Activated CD4-positive, alpha-beta T cell treated with anti-CD3 and anti-CD28 coated beads for 4 hours (primary cell): ENCODE data around the gene PIK3CB.
"Not testable (repeated sequence)": the region's sequence is repeated elsewhere in the genome, so short reads cannot be mapped to it uniquely, and the experiment has no call there.

Experiments
- DNase-seq, 2 donors: peaks; one replicate each; pipeline ENCODE4 v3.0.0-alpha.2; 2020

Gene PIK3CB

GRCh38 chr3:138834596-138835396 is at the start of gene PIK3CB:
Gene PIK3CB, minus strand, starts transcription at chr3:138834928. Its CDS starts 75,585 bp downstream, at chr3:138759343.
- peak; percentile 86 for DNase-seq

- DNase-seq: no peak
Measured at GRCh38 chr3:138881233-138881632, 46.5 kb upstream of the PIK3CB start.

DNA sequence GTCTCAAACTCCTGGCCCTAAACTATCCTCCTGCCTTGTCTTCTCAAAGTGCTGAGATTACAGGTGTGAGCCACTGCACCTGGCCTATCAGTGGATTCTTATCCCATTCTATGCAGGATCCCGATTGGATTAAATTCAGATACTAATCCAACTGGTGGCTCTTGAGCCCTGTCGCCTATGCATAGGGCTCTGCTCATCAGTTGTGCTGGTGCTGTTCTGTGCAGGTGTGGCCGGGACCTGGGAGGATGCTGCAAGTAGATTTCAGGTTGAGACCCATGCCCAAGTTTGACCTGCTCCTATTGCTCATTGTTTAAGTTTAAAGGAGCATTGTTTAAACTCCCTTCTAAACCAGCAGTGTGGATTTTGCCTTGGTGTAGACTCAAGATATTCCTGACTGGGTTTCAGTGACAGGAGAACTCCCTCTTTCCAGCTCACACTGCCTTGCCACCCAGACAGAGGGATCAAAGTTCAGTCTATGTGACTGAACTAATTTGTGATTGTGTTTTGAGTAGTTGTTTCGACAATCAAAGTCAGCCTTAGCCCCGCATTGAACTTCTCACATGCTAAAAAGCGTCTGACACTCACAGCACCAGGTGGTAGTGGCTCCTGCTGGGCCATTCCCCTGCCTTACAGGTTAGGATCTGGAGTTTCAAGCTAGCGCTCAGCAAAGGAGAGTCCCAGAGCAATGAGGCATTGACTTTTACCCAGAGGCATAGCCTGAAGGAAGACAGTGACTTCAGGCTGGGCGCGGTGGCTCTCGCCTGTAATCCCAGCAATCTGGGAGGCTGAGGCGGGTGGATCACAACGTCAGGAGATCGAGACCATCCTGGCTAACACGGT is 45.0 kb upstream of the PIK3CB start:
- no peak for DNase-seq

DNA sequence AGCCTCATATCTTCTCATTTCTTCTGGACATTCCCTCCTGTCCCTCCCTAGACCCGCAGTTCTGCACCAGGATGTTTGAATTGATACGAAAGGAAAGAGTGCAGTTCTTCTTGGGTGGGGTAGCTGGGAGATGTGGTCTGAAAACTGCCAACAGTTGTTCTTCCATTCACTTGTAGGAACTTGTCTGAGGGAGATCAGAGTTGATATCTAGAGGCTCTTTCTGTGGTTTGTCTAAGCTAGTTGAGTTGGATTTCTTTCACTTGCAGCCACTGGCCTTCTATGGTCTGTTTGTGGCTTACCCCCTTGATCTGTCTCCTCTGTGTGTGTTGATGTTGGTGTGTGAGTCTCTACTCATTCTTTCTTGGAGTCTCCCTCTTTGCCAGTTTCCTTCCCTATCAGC is 42.5 kb upstream of the PIK3CB start:
- DNase-seq: no peak

GRCh38 chr3:138875754-138876664 is 41.3 kb upstream of the PIK3CB start:
- DNase-seq: no peak

DNA sequence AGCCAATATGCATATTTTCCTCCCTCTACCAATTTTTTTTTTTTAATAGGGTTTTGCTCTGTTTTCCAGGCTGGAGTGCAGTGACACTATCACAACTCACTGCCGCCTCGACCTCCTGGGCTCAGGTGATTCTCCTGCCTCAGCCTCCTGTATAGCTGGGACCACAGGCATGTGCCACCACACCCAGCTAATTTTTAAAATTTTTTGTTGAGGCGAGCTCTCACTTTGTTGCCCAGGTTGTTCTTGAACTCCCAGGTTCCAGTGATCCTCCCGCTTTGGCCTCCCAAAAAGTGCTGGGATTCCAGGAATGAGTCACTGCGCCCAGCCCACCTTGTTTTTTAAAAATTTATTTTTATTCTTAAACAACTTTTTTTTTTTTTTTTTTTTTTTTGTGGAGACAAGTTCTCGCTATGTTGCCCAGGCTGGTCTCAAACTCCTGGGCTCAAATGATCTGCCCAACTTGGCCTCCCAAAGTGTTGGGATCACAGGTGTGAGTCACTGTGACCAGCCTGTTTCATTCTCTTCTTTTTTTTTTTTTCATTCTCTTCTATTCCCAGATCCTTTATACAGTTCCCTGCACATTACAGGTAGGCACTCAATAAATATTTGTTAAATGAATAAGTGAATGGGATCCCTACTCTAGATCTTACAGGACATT is 40.5 kb upstream of the PIK3CB start:
- DNase-seq: no peak

DNA sequence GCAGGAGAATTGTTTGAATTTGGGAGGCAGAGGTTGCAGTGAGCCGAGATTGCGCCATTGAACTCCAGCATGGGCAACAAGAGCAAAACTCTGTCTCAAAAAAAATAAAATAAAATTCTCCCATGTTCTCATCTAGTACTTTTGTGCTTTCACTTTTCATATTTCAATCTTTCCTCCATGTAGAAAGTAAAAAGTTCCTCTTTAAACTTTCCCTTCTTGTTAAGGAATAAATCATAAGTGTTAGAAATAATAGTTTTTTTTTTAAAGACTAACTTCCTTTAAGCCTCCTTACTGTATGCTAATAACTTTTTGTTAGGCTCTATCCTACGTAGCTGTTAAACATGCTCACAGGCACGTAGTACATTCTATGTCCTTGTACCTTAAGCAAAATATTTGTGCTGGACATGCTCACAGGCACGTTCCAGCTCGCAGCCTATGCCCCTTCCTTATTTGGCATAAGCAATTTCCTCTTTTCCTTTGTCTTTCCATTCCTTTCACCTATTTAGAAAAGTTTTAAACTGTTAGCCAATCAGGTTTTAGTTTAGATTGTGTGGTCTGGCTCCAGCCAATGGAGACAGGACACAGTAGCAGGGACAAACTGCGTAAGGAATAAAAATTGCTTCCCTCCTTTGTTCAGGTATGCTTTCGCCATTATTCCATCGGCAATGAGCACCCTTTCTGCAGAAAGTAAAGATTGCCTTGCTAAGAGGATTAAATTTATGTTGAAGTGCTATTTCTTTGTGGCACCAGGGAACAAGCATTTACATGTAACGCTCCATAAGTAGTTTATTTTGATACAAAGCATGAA is 38.9 kb upstream of the PIK3CB start:
- no peak for DNase-seq

GRCh38 chr3:138872632-138873031 is 37.9 kb upstream of the PIK3CB start:
- DNase-seq: no peak

GRCh38 chr3:138867996-138868395 is 33.3 kb upstream of the PIK3CB start:
- no peak for DNase-seq

DNA sequence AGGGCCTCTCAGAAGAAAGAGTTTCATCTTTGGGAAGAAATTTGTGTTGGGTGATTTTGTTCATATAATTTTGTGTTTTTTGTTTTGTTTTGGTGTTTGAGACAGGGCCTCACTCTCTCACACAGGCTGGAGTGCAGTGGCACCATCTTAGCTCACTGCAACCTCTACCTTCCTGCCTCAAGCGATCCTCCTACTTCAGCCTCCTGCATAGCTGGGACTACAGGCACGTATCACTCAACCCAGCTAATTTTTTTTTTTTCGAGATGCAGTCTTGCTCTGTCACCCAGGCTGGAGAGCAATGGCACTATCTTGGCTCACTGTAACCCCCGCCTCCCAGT is 29.0 kb upstream of the PIK3CB start:
- no peak for DNase-seq

GRCh38 chr3:138862924-138863775 is 28.4 kb upstream of the PIK3CB start:
- DNase-seq: no peak

DNA sequence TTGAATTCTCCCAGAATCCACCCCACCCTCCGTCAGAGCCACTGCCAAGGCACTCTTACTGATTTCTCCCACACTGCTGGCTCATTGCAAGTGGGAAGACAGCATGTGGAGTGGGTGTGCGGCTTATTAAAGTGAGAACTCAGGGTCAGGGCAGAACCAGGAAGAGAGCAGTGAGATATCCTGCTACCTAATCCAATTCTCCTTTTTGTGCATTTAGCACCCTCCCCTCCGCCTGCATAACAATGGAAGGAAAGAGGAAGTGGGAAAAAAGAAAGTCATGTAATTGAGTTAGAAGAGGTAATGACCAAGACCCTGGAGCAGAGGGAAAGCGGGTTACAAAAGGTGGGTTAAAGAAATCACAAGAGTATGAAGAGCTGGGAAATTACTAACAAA is 27.8 kb upstream of the PIK3CB start:
- DNase-seq: no peak

DNA sequence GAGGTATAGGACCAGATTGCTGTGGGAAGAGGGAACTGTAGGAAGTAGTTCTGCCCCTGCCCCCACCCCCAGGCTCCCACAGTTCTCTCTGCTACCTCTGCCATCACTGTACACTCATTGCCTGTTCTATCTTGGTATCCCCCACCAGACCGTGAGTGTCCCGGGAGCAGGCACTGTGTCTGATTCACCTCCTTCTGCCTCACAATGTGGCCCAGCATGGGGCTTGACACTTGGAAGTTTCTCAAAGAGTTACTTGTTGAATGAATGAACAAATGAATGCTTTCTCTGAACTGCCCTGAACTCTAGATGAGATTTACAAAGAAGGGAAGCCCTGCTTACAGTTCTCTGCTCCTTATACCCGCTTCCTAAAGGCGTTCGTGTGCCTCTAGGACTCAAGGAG is 27.1 kb upstream of the PIK3CB start:
- no peak for DNase-seq

- no peak for DNase-seq
Measured at GRCh38 chr3:138856799-138857198, 22.1 kb upstream of the PIK3CB start.

DNA sequence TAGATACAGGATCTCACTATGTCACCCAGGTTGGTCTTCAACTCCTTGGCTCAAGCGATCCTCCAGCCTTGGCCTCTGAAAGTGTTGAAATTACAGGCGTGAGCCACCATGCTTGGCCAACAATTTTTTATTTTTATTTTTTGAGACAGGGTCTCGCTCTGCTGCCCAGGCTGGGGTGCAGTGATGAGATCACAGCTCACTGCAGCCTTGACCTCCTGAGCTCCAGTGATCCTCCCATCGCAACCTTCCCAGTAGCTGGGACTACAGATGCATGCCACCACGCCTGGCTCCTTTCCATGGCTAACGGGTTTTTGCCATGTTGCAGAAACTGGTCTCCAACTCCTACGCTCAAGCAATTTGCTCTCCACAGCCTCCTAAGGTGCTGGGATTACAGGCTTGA is 20.2 kb upstream of the PIK3CB start:
- DNase-seq: no peak

DNA sequence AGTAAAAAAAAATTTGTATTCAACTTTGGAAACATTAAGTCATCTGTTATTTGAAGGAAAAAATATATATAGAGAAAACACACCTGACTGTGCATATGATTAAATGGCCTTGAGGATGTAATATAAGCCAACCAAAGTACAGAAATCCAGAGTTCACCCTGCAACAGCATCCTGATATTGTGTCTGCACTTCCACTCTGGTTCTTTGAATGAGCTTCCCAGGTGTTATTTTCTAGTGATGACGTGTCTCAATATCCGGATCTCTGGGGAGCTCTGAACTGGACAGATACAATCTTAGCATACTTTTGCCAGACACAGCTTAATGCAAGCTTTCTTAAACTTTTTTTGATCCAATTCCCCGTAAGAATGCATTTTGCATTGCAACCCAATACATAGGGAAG is 19.5 kb upstream of the PIK3CB start:
- DNase-seq: no peak

GRCh38 chr3:138850151-138850550 is 15.4 kb upstream of the PIK3CB start:
- no peak for DNase-seq

GRCh38 chr3:138849222-138849940 is 14.7 kb upstream of the PIK3CB start:
- no peak for DNase-seq

- DNase-seq: no peak
Measured at GRCh38 chr3:138848696-138849095, 14.0 kb upstream of the PIK3CB start.

DNA sequence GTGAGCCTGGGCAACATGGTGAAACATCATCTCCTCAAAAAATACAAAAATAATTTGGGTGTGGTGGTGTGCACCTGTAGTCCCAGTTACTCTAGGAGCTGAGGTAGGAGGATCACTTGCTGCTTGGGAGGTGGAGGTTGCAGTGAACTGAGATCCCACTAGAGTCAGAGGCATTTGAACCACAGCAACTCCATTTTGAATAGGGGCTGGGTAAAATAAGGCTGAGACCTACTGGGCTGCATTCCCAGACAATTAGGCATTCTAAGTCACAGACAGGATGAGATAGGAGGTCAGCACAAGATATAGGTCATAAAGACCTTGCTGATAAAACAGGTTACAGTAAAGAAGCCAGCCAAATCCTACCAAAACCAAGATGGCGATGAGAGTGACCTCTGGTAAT is 12.1 kb upstream of the PIK3CB start:
- DNase-seq: not testable (repeated sequence)
